HCT116 (cell line): ENCODE measurements around the gene ASB12. TPM values are rescaled to one million over a fixed set of nuclear protein-coding genes. Genes with fewer than 3 reads are reported as not detected.

Experiments
- ATAC-seq: fragments of 200-7000 bp; cut with Tn5 transposase; 2 replicates; pipeline ENCODE4 v1.9.1; 2020; ENCODE audit warnings: mild to moderate bottlenecking, moderate library complexity
- BruUV-seq: library from RNA; stranded (reverse); fragments of 400-500 nt; replicated peaks from 2 replicates; lab custom pipeline; 2021; lab: Mats Ljungman, UMichigan
- CTCF ChIA-PET: fragments of 300-600 bp; sonication (Branson Sonifier 250); formaldehyde crosslinking; loops from one replicate; lab custom pipeline; 2021; ENCODE audit warnings: antibody characterized with exemption; lab: Charles Lee
- POLR2A ChIA-PET: fragments of 300-600, 350-600 bp; sonication (Branson Sonifier 250); formaldehyde crosslinking; loops from one replicate; lab custom pipeline; 2021; ENCODE audit warnings: antibody characterized with exemption; lab: Charles Lee
- RAD21 ChIA-PET, 2 experiments: fragments of 300-600 bp; sonication (Branson Sonifier 250); formaldehyde crosslinking; loops; one replicate each; lab custom pipeline; 2023; ENCODE audit warnings: low total read pairs in 2 of 2; ENCODE audit not compliant: uncharacterized antibody in 2 of 2, unreplicated experiment in 2 of 2, low non-redundant PET in 1 of 2; lab: Charles Lee
- DNase-seq: peaks from one replicate; pipeline ENCODE4 v3.0.0-alpha.2; 2010; ENCODE audit warnings: low read depth, low spot score
- H2AFZ ChIP-seq: fragments of 200-600 bp; shearing (Covaris generic), sonication (generic); 2 replicates; pipeline ENCODE4 v1.6.1; 2017; ENCODE audit warnings: low read depth, mixed run types, mixed read lengths, antibody characterized with exemption, low read length; ENCODE audit not compliant: poor library complexity, severe bottlenecking
- H3K27ac ChIP-seq: 2 replicates; pipeline ENCODE4 v1.5.1; 2012; ENCODE audit warnings: low read depth, low read length
- H3K27me3 ChIP-seq: fragments of 200-600 bp; sonication (generic); 2 replicates; pipeline ENCODE4 v1.6.1; 2016; ENCODE audit warnings: mixed run types, low read length, mixed read lengths; ENCODE audit not compliant: insufficient read depth
- H3K36me3 ChIP-seq, 2 experiments: fragments of 200-500 bp in 1 of 2; fragments of 200-600 bp in 1 of 2; sonication (Bioruptor generic) in 1 of 2; sonication (generic) in 1 of 2; 2 replicates each; pipeline versions ENCODE4 v1.5.1 to v1.6.1; 2014 to 2016; ENCODE audit warnings: low read length in 2 of 2, inconsistent platforms in 1 of 2, mixed read lengths in 1 of 2, mixed run types in 1 of 2; ENCODE audit not compliant: insufficient read depth in 2 of 2, control insufficient read depth in 1 of 2
- H3K4me1 ChIP-seq, 2 experiments: fragments of 200-600 bp in 1 of 2; sonication (generic) in 1 of 2; 2 replicates each; pipeline versions ENCODE4 v1.5.1 to v1.6.1; 2012 to 2017; ENCODE audit warnings: low read length in 2 of 2, inconsistent platforms in 1 of 2, mild to moderate bottlenecking in 1 of 2, mixed read lengths in 1 of 2, mixed run types in 1 of 2, moderate library complexity in 1 of 2; ENCODE audit not compliant: insufficient read depth in 2 of 2, control insufficient read depth in 1 of 2
- H3K4me2 ChIP-seq: fragments of 200-600 bp; sonication (generic); 2 replicates; pipeline ENCODE4 v1.6.1; 2017; ENCODE audit warnings: mixed run types, low read length, mixed read lengths
- H3K4me3 ChIP-seq, 2 experiments: fragments of 200-600 bp in 1 of 2; sonication (generic) in 1 of 2; replicated peaks in 1 of 2; 2 replicates each; pipeline ENCODE4 v1.5.1; 2011 to 2016; ENCODE audit warnings: low read length in 2 of 2, control low read depth in 1 of 2, low read depth in 1 of 2, mild to moderate bottlenecking in 1 of 2, mixed read lengths in 1 of 2, mixed run types in 1 of 2
- H3K79me2 ChIP-seq: fragments of 200-600 bp; sonication (generic); 2 replicates; pipeline ENCODE4 v1.6.1; 2017; ENCODE audit warnings: mild to moderate bottlenecking, mixed run types, low read length, moderate library complexity, mixed read lengths; ENCODE audit not compliant: insufficient read depth
- H3K9ac ChIP-seq: fragments of 200-600 bp; sonication (generic); 2 replicates; pipeline ENCODE4 v1.6.1; 2016; ENCODE audit warnings: low read length, mixed read lengths
- H3K9me2 ChIP-seq: fragments of 200-600 bp; sonication (generic), shearing (Covaris generic); 2 replicates; pipeline ENCODE4 v1.6.1; 2017; ENCODE audit warnings: mixed run types, mild to moderate bottlenecking, moderate library complexity; ENCODE audit not compliant: insufficient read depth
- H3K9me3 ChIP-seq, 2 experiments: fragments of 200-500 bp in 1 of 2; fragments of 200-600 bp in 1 of 2; sonication (Bioruptor generic) in 1 of 2; sonication (generic) in 1 of 2; 2 replicates each; pipeline ENCODE4 v1.6.1; 2014 to 2017; ENCODE audit warnings: low read length in 2 of 2, mixed read lengths in 2 of 2, inconsistent platforms in 1 of 2, low read depth in 1 of 2, mild to moderate bottlenecking in 1 of 2, mixed run types in 1 of 2, moderate library complexity in 1 of 2; ENCODE audit not compliant: control insufficient read depth in 1 of 2, insufficient read depth in 1 of 2
- H4K20me1 ChIP-seq: fragments of 200-600 bp; sonication (generic), shearing (Covaris generic); 2 replicates; pipeline ENCODE4 v1.6.1; 2017; ENCODE audit warnings: mixed run types, mild to moderate bottlenecking, moderate library complexity; ENCODE audit not compliant: insufficient read depth
- ATF3 ChIP-seq: IDR thresholded peaks from 2 replicates; pipeline ENCODE4 v1.6.1; 2012
- CBX3 ChIP-seq: IDR thresholded peaks from 2 replicates; pipeline ENCODE4 v1.6.1; 2012; ENCODE audit warnings: low read depth
- CEBPB ChIP-seq: IDR thresholded peaks from 2 replicates; pipeline ENCODE4 v1.6.1; 2012; ENCODE audit warnings: low read depth
- CTCF ChIP-seq, 3 experiments: fragments of 200-600 bp in 1 of 3; sonication (generic) in 1 of 3; IDR thresholded peaks in 2 of 3; conservative IDR thresholded peaks in 1 of 3; 2 replicates each; pipeline ENCODE4 v1.5.1; 2012 to 2017; ENCODE audit warnings: low read depth in 2 of 3, low read length in 2 of 3, antibody characterized with exemption in 1 of 3, borderline replicate concordance in 1 of 3, control low read depth in 1 of 3, mild to moderate bottlenecking in 1 of 3, mixed read lengths in 1 of 3, mixed run types in 1 of 3, moderate library complexity in 1 of 3; ENCODE audit not compliant: insufficient read depth in 1 of 3
- EGR1 ChIP-seq: IDR thresholded peaks from 2 replicates; pipeline ENCODE4 v1.6.1; 2012; ENCODE audit warnings: low read depth
- ELF1 ChIP-seq: IDR thresholded peaks from 2 replicates; pipeline ENCODE4 v1.6.1; 2012; ENCODE audit warnings: low read depth, borderline replicate concordance
- EZH2 ChIP-seq: fragments of 200-600 bp; sonication (generic); IDR thresholded peaks from 2 replicates; pipeline ENCODE4 v1.6.1; 2017; ENCODE audit warnings: antibody characterized with exemption, mixed run types
- EZH2phosphoT487 ChIP-seq: fragments of 200-600 bp; IDR thresholded peaks from 2 replicates; pipeline ENCODE4 v1.6.1; 2018; ENCODE audit warnings: antibody characterized with exemption, borderline replicate concordance
- FOSL1 ChIP-seq: IDR thresholded peaks from 2 replicates; pipeline ENCODE4 v1.6.1; 2012; ENCODE audit warnings: low read depth
- JUND ChIP-seq: IDR thresholded peaks from 2 replicates; pipeline ENCODE4 v1.6.1; 2012
- POLR2A ChIP-seq: IDR thresholded peaks from 2 replicates; pipeline ENCODE4 v1.7.0; 2011; ENCODE audit warnings: borderline replicate concordance; ENCODE audit not compliant: insufficient read depth, insufficient read length; ENCODE audit errors: extremely low read depth
- POLR2AphosphoS5 ChIP-seq: IDR thresholded peaks from 2 replicates; pipeline ENCODE4 v1.6.1; 2011; ENCODE audit warnings: mild to moderate bottlenecking, low read depth, low read length, moderate library complexity
- RAD21 ChIP-seq: IDR thresholded peaks from 2 replicates; pipeline ENCODE4 v1.6.1; 2012; ENCODE audit warnings: low read depth, mild to moderate bottlenecking
- SIN3A ChIP-seq: IDR thresholded peaks from 2 replicates; pipeline ENCODE4 v1.6.1; 2012; ENCODE audit warnings: low read depth
- SP1 ChIP-seq: IDR thresholded peaks from 2 replicates; pipeline ENCODE4 v1.6.1; 2012; ENCODE audit warnings: low read depth
- SRF ChIP-seq: IDR thresholded peaks from 2 replicates; pipeline ENCODE4 v1.6.1; 2012; ENCODE audit warnings: low read depth
- TCF7L2 ChIP-seq: IDR thresholded peaks from 2 replicates; pipeline ENCODE4 v1.7.0; 2011; ENCODE audit warnings: borderline replicate concordance, inconsistent platforms; ENCODE audit not compliant: insufficient read depth, insufficient read length; ENCODE audit errors: extremely low read depth
- YY1 ChIP-seq: IDR thresholded peaks from 2 replicates; pipeline ENCODE4 v1.6.1; 2011; ENCODE audit warnings: low read length, low read depth, moderate library complexity, mild to moderate bottlenecking; ENCODE audit not compliant: insufficient replicate concordance; ENCODE audit errors: extremely low read depth
- ZFX ChIP-seq: fragments of 450-650 bp; IDR thresholded peaks from 2 replicates; pipeline ENCODE4 v1.6.1; 2017
- ZNF274 ChIP-seq: fragments of 200-500 bp; sonication (Bioruptor generic); IDR thresholded peaks from 2 replicates; pipeline ENCODE4 v1.6.1; 2014; ENCODE audit warnings: mild to moderate bottlenecking, low read depth, low read length, inconsistent platforms
- intact Hi-C: fragments of 100-400 bp; cut with micrococcal nuclease; formaldehyde crosslinking; loops from 2 replicates; pipeline ENCODE4 v1.10.0; 2022
- total RNA-seq: library from RNA; stranded (reverse); gene quantifications from one replicate; pipeline ENCODE4 v1.2.1, GENCODE V29; 2021; ENCODE audit not compliant: unreplicated experiment

ASB12 gene
- total RNA-seq, 1 experiment from 2014 or later, result not detected

- Histone ChIP-seq H3K79me2 (no peaks in the 10 kb centered on the region), H3K9ac (no peak overlapping the region), H3K9me2 (no peaks in the 10 kb centered on the region), H3K27me3 (no peaks in the 10 kb centered on the region), H4K20me1 (no peaks in the 10 kb centered on the region), H2AFZ (no peak overlapping the region), H3K9me3 (no peaks in the 10 kb centered on the region), H3K4me3 (no peak overlapping the region), H3K36me3 (no peaks in the 10 kb centered on the region), H3K27ac (no peak overlapping the region), H3K4me2 (no peak overlapping the region), H3K4me1 (no peaks in the 10 kb centered on the region)
- ChIA-PET POLR2A (no interaction called here), CTCF (no interaction called here), RAD21 (no interaction called here)
- no TSS peak for BruUV-seq
- DNase-seq, result no peak
- intact Hi-C loops, result no loop called here
- no peak for TF ChIP-seq POLR2AphosphoS5
- no peak for TF ChIP-seq JUND
- no peak for TF ChIP-seq FOSL1
- TF ChIP-seq EZH2phosphoT487, result no peak
- no peak for TF ChIP-seq EZH2
- TF ChIP-seq ATF3, result no peak
- no peak for TF ChIP-seq CEBPB
- no peak for TF ChIP-seq SRF
- no peak for TF ChIP-seq SIN3A
- TF ChIP-seq POLR2A, result no peak
- TF ChIP-seq ZFX, result no peak
- no peak for ATAC-seq
Observed at GRCh38 chrX:64190136-64190740, 40.2 kb downstream of the ASB12 start.

DNA sequence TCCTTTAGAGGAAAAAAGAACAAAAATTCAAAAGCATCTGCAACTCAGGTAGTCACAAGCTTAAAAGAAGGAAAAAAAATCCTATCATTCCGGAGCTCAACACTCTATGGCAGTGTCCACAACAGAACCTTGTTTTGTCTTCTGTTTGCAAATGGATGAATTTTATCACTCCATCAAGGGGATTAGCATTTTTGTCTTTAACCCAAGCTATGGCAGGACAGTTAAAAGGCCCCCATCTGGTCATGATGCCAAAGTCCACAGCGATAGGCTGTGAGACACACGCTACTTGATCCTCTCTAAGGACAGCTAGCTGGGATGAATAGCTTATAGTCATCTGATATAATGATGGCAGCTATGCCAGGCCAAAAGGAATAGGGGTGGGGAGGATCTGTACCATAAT lies 41.5 kb downstream of the ASB12 start:
- H3K27me3 ChIP-seq, result no peaks in the 10 kb centered on the region
- intact Hi-C loops, result no loop called here
- H3K9me3 ChIP-seq, result no peaks in the 10 kb centered on the region
- ChIA-PET CTCF (no interaction called here), RAD21 (no interaction called here), POLR2A (no interaction called here)
- H3K9me2 ChIP-seq, result no peaks in the 10 kb centered on the region
- no peak overlapping the region for H3K4me3 ChIP-seq
- no peaks in the 10 kb centered on the region for H3K79me2 ChIP-seq
- no peak overlapping the region for H3K9ac ChIP-seq
- no peak for ATAC-seq
- no peaks in the 10 kb centered on the region for H4K20me1 ChIP-seq
- no peak overlapping the region for H2AFZ ChIP-seq
- no peaks in the 10 kb centered on the region for H3K36me3 ChIP-seq
- DNase-seq, result no peak
- no TSS peak for BruUV-seq
- H3K4me2 ChIP-seq, result no peak overlapping the region
- no peak overlapping the region for H3K27ac ChIP-seq
- H3K4me1 ChIP-seq, result no peaks in the 10 kb centered on the region
- TF ChIP-seq ATF3 (no peak), YY1 (no peak), SP1 (no peak), EGR1 (no peak), CBX3 (no peak), EZH2 (no peak), CEBPB (no peak), ZNF274 (no peak), EZH2phosphoT487 (no peak), RAD21 (no peak), POLR2A (no peak), JUND (no peak), ZFX (no peak), FOSL1 (no peak), POLR2AphosphoS5 (no peak), TCF7L2 (no peak), CTCF (IDR thresholded peaks at IDR 0.05 in 2 of 3, conservative IDR thresholded peaks at IDR 0.05 in 1 of 3; ENCODE audit: borderline replicate concordance in 1 of 3, insufficient read depth in 1 of 3, low read depth in 2 of 3, low read length in 2 of 3) (no peak), ELF1 (no peak)
